Subcutaneous adipose tissue (tissue), 4 donors: ENCODE measurements around the gene SCNN1B. TPM values are rescaled to one million over a fixed set of nuclear protein-coding genes. Genes with fewer than 3 reads are reported as not detected.

ENCODE experiments used
- CTCF ChIP-seq: fragments of 450-650 bp; IDR thresholded peaks from one replicate; pipeline ENCODE4 v1.5.1; 2016; ENCODE audit warnings: low read depth, mild to moderate bottlenecking, control low read depth, antibody characterized with exemption, moderate library complexity
- total RNA-seq, 4 donors: library from RNA; depleted of rRNA; stranded (reverse); fragments of >200 nt; gene quantifications; one replicate each; pipeline ENCODE4 v1.1.0, GENCODE V29; 2016

Gene SCNN1B
- total RNA-seq, 4 donors from 2014 or later = 1.9 to 30.3 (median 5.6) TPM

- no peak for TF ChIP-seq CTCF
These were observed 57.1 kb downstream of the SCNN1B start for GRCh38 chr16:23359092-23359760.

GRCh38 chr16:23362460-23363317, 60.6 kb downstream of the SCNN1B start:
- no peak for TF ChIP-seq CTCF

GRCh38 chr16:23365602-23366240, 63.6 kb downstream of the SCNN1B start:
- TF ChIP-seq CTCF = no peak

- TF ChIP-seq CTCF = no peak
These were observed 65.5 kb downstream of the SCNN1B start for GRCh38 chr16:23367564-23367963.

- TF ChIP-seq CTCF = no peak
These were observed 65.9 kb downstream of the SCNN1B start for GRCh38 chr16:23367988-23368387.

GRCh38 chr16:23368469-23368868, 66.4 kb downstream of the SCNN1B start:
- no peak for TF ChIP-seq CTCF

GRCh38 chr16:23369416-23369815, 67.3 kb downstream of the SCNN1B start:
- TF ChIP-seq CTCF = no peak
